HepG2 (cell line): ENCODE data around the gene LY6G5B. TPM values are rescaled to one million over a fixed set of nuclear protein-coding genes. Genes with fewer than 3 reads are reported as not detected.
A peak's percentile ranks its signal among the peaks of the same experiment; 100 is the strongest.

Source experiments
- ARNTL ChIP-seq: sonication (generic); formaldehyde crosslinking; IDR thresholded peaks from 2 replicates; pipeline ENCODE4 v1.4.0; 2020; ENCODE audit warnings: mild to moderate bottlenecking, missing genetic modification reagents
- ELF4 ChIP-seq: sonication (generic); formaldehyde crosslinking; IDR thresholded peaks from 2 replicates; pipeline ENCODE4 v1.5.0; 2020; ENCODE audit warnings: missing genetic modification reagents, mild to moderate bottlenecking, moderate library complexity, borderline replicate concordance
- ETV5 ChIP-seq: IDR thresholded peaks from 2 replicates; pipeline ENCODE4 v1.6.1; 2018; ENCODE audit warnings: missing biosample characterization, missing genetic modification reagents, inconsistent platforms, borderline replicate concordance
- HOXA9 ChIP-seq: sonication (generic); formaldehyde crosslinking; IDR thresholded peaks from 2 replicates; pipeline ENCODE4 v1.8.1; 2022; ENCODE audit warnings: missing genetic modification reagents, mild to moderate bottlenecking, moderate library complexity, borderline replicate concordance
- MAFG ChIP-seq: sonication (generic); formaldehyde crosslinking; IDR thresholded peaks from 2 replicates; pipeline ENCODE4 v1.5.1; 2020; ENCODE audit warnings: mild to moderate bottlenecking, missing genetic modification reagents
- MXD3 ChIP-seq: IDR thresholded peaks from 2 replicates; pipeline ENCODE4 v1.6.1; 2016; ENCODE audit warnings: mild to moderate bottlenecking, missing biosample characterization, missing genetic modification reagents
- NONO ChIP-seq, 2 experiments: fragments of 450-650 bp in 1 of 2; sonication (generic) in 1 of 2; formaldehyde crosslinking in 1 of 2; IDR thresholded peaks in 1 of 2; conservative IDR thresholded peaks in 1 of 2; 2 replicates each; pipeline versions ENCODE4 v1.6.1 to v1.8.0; 2017 to 2022; ENCODE audit warnings: mild to moderate bottlenecking in 1 of 2, missing genetic modification reagents in 1 of 2, moderate library complexity in 1 of 2
- PHF21A ChIP-seq: sonication (generic); formaldehyde crosslinking; IDR thresholded peaks from 2 replicates; pipeline ENCODE4 v1.5.0; 2020; ENCODE audit warnings: mild to moderate bottlenecking, missing genetic modification reagents
- SSRP1 ChIP-seq: IDR thresholded peaks from 2 replicates; pipeline ENCODE4 v1.6.1; 2016; ENCODE audit warnings: control low read depth
- SUZ12 ChIP-seq: fragments of 150-350 bp; IDR thresholded peaks from 2 replicates; pipeline ENCODE4 v1.6.1; 2014; ENCODE audit warnings: low read depth, low read length
- ZNF143 ChIP-seq: sonication (generic); formaldehyde crosslinking; IDR thresholded peaks from 2 replicates; pipeline ENCODE4 v1.4.0; 2020; ENCODE audit warnings: missing genetic modification reagents
- ZNF234 ChIP-seq: sonication (generic); formaldehyde crosslinking; conservative IDR thresholded peaks from 2 replicates; pipeline ENCODE4 v1.5.1; 2020; ENCODE audit warnings: mild to moderate bottlenecking, missing genetic modification reagents
- ZNF343 ChIP-seq: sonication (generic); formaldehyde crosslinking; IDR thresholded peaks from 2 replicates; pipeline ENCODE4 v1.4.0; 2020; ENCODE audit warnings: mild to moderate bottlenecking, missing genetic modification reagents
- ZNF546 ChIP-seq: sonication (generic); formaldehyde crosslinking; conservative IDR thresholded peaks from 2 replicates; pipeline ENCODE4 v1.8.1; 2023; ENCODE audit warnings: mild to moderate bottlenecking, missing genetic modification reagents
- ZNF605 ChIP-seq: sonication (generic); formaldehyde crosslinking; IDR thresholded peaks from 2 replicates; pipeline ENCODE4 v1.8.0; 2022; ENCODE audit warnings: mild to moderate bottlenecking, missing genetic modification reagents
- ZNF615 ChIP-seq: sonication (generic); formaldehyde crosslinking; IDR thresholded peaks from 2 replicates; pipeline ENCODE4 v1.5.0; 2020; ENCODE audit warnings: mild to moderate bottlenecking, missing genetic modification reagents, borderline replicate concordance
- ZNF678 ChIP-seq: sonication (generic); formaldehyde crosslinking; IDR thresholded peaks from 2 replicates; pipeline ENCODE4 v1.4.0; 2020; ENCODE audit warnings: mild to moderate bottlenecking, missing genetic modification reagents
- ZNF737 ChIP-seq: sonication (generic); formaldehyde crosslinking; IDR thresholded peaks from 2 replicates; pipeline ENCODE4 v1.5.0; 2020; ENCODE audit warnings: missing genetic modification reagents, mild to moderate bottlenecking, borderline replicate concordance
- polyA plus RNA-seq, 8 experiments: library from polyadenylated mRNA; depleted of rRNA in 3 of 8; stranded (reverse) in 7 of 8; unstranded in 1 of 8; fragments of >200 nt; fragmentation: Illumina TruSeq in 4 of 8; extraction: Trizol in 4 of 8; gene quantifications; 2 replicates each; pipeline versions ENCODE4 v1.2.1 to v1.2.3, GENCODE V29; 2011 to 2016; ENCODE audit warnings: low read depth in 4 of 8, missing spikeins in 1 of 8, mixed read lengths in 1 of 8; ENCODE audit not compliant: insufficient read depth in 1 of 8
- total RNA-seq, 5 experiments: library from RNA; depleted of rRNA; stranded (reverse); fragments of >200 nt; fragmentation: Illumina TruSeq; extraction: Trizol; gene quantifications; 2 replicates each; pipeline ENCODE4 v1.2.3, GENCODE V29; 2016; ENCODE audit warnings: low read depth in 1 of 5
- TF ChIP-seq, protein P1 (sequence below): sonication (generic); formaldehyde crosslinking; IDR thresholded peaks from 2 replicates; pipeline ENCODE4 v1.4.0; 2020; ENCODE audit warnings: missing genetic modification reagents, borderline replicate concordance
- TF ChIP-seq, protein P2 (sequence below): sonication (generic); formaldehyde crosslinking; IDR thresholded peaks from 2 replicates; pipeline ENCODE4 v1.4.0; 2020; ENCODE audit warnings: missing genetic modification reagents

The LY6G5B gene
- total and polyA plus RNA-seq, 2 of the 13 experiments (the other 11 are each of a cell fraction or from before 2014, with no cell fraction given): 7.8 to 15.7 TPM

- TF ChIP-seq ZNF234 (CRISPR knock-in tag) (no peak), NONO (IDR thresholded peaks at IDR 0.05) (no peak), NONO (CRISPR knock-in tag; conservative IDR thresholded peaks at IDR 0.05) (0 out of 2 replicates have a peak, but pooled peaks have one; percentile 4), ARNTL (0 out of 2 replicates have a peak, but pooled peaks have one; percentile 28), SUZ12 (no peak), ETV5 (CRISPR knock-in tag) (peak; percentile 28; the same call in 1 of the 2 replicates), ZNF546 (CRISPR knock-in tag) (peak; percentile 34; the same call in 1 of the 2 replicates), PHF21A (CRISPR knock-in tag) (no peak), ELF4 (CRISPR knock-in tag) (0 out of 2 replicates have a peak, but pooled peaks have one; percentile 51), SSRP1 (CRISPR knock-in tag) (peak; percentile 54; the same call in 1 of the 2 replicates), ZNF615 (0 out of 2 replicates have a peak, but pooled peaks have one; percentile 4), MXD3 (CRISPR knock-in tag) (0 out of 2 replicates have a peak, but pooled peaks have one; percentile 18), HOXA9 (CRISPR knock-in tag) (peak; percentile 16; the same call in 1 of the 2 replicates), MAFG (CRISPR knock-in tag) (no peak), ZNF605 (CRISPR knock-in tag) (peak; percentile 50; the same call in 1 of the 2 replicates), ZNF737 (CRISPR knock-in tag) (0 out of 2 replicates have a peak, but pooled peaks have one; percentile 58), ZNF343 (CRISPR knock-in tag) (peak; percentile 27; the same call in 1 of the 2 replicates), ZNF143 (CRISPR knock-in tag) (no peak), ZNF678 (CRISPR knock-in tag) (0 out of 2 replicates have a peak, but pooled peaks have one; percentile 57)
- TF ChIP-seq, protein P1, sequence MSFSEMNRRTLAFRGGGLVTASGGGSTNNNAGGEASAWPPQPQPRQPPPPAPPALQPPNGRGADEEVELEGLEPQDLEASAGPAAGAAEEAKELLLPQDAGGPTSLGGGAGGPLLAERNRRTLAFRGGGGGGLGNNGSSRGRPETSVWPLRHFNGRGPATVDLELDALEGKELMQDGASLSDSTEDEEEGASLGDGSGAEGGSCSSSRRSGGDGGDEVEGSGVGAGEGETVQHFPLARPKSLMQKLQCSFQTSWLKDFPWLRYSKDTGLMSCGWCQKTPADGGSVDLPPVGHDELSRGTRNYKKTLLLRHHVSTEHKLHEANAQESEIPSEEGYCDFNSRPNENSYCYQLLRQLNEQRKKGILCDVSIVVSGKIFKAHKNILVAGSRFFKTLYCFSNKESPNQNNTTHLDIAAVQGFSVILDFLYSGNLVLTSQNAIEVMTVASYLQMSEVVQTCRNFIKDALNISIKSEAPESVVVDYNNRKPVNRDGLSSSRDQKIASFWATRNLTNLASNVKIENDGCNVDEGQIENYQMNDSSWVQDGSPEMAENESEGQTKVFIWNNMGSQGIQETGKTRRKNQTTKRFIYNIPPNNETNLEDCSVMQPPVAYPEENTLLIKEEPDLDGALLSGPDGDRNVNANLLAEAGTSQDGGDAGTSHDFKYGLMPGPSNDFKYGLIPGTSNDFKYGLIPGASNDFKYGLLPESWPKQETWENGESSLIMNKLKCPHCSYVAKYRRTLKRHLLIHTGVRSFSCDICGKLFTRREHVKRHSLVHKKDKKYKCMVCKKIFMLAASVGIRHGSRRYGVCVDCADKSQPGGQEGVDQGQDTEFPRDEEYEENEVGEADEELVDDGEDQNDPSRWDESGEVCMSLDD: 0 out of 2 replicates have a peak, but pooled peaks have one; percentile 17
- TF ChIP-seq, protein P2, sequence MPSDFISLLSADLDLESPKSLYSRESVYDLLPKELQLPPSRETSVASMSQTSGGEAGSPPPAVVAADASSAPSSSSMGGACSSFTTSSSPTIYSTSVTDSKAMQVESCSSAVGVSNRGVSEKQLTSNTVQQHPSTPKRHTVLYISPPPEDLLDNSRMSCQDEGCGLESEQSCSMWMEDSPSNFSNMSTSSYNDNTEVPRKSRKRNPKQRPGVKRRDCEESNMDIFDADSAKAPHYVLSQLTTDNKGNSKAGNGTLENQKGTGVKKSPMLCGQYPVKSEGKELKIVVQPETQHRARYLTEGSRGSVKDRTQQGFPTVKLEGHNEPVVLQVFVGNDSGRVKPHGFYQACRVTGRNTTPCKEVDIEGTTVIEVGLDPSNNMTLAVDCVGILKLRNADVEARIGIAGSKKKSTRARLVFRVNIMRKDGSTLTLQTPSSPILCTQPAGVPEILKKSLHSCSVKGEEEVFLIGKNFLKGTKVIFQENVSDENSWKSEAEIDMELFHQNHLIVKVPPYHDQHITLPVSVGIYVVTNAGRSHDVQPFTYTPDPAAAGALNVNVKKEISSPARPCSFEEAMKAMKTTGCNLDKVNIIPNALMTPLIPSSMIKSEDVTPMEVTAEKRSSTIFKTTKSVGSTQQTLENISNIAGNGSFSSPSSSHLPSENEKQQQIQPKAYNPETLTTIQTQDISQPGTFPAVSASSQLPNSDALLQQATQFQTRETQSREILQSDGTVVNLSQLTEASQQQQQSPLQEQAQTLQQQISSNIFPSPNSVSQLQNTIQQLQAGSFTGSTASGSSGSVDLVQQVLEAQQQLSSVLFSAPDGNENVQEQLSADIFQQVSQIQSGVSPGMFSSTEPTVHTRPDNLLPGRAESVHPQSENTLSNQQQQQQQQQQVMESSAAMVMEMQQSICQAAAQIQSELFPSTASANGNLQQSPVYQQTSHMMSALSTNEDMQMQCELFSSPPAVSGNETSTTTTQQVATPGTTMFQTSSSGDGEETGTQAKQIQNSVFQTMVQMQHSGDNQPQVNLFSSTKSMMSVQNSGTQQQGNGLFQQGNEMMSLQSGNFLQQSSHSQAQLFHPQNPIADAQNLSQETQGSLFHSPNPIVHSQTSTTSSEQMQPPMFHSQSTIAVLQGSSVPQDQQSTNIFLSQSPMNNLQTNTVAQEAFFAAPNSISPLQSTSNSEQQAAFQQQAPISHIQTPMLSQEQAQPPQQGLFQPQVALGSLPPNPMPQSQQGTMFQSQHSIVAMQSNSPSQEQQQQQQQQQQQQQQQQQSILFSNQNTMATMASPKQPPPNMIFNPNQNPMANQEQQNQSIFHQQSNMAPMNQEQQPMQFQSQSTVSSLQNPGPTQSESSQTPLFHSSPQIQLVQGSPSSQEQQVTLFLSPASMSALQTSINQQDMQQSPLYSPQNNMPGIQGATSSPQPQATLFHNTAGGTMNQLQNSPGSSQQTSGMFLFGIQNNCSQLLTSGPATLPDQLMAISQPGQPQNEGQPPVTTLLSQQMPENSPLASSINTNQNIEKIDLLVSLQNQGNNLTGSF: peak; percentile 19; the same call in 1 of the 2 replicates
These were observed 10.0 kb upstream of the LY6G5B start (continued) for GRCh38 chr6:31659649-31660380.
